CD4-positive, CD25-positive, alpha-beta regulatory T cell (primary cell): ENCODE results near the gene CLDN7. TPM values are rescaled to one million over a fixed set of nuclear protein-coding genes. Genes with fewer than 3 reads are reported as not detected.

Source experiments
- ATAC-seq, 2 donors: fragments of 150-1000 bp; cut with Tn5 transposase; one replicate each; pipeline ENCODE4 v1.10.0; 2021; ENCODE audit warnings: low read depth in 2 of 2, moderate number of reproducible peaks in 2 of 2, moderate library complexity in 1 of 2
- DNase-seq, 3 donors: peaks; one replicate each; pipeline versions ENCODE4 v3.0.0 to v3.0.0-alpha.2; 2012 to 2022; ENCODE audit warnings: mixed read lengths in 1 of 3
- H3K27ac ChIP-seq: one replicate; pipeline ENCODE4 v1.7.0; 2013; ENCODE audit warnings: mild to moderate bottlenecking, low read length; ENCODE audit not compliant: insufficient read depth, poor library complexity, severe bottlenecking
- H3K27me3 ChIP-seq: one replicate; pipeline ENCODE4 v1.7.0; 2013; ENCODE audit warnings: low read length; ENCODE audit not compliant: control insufficient read depth, insufficient read depth
- H3K36me3 ChIP-seq: one replicate; pipeline ENCODE4 v1.7.0; 2013; ENCODE audit warnings: mild to moderate bottlenecking, low read length, moderate library complexity; ENCODE audit not compliant: control insufficient read depth, insufficient read depth
- H3K4me1 ChIP-seq: 2 replicates; pipeline ENCODE4 v1.7.0; 2013; ENCODE audit warnings: mild to moderate bottlenecking, low read length; ENCODE audit not compliant: insufficient read depth, control insufficient read depth, poor library complexity, severe bottlenecking
- H3K4me3 ChIP-seq: one replicate; pipeline ENCODE4 v1.7.0; 2013; ENCODE audit warnings: low read depth, mild to moderate bottlenecking, low read length, moderate library complexity
- H3K9me3 ChIP-seq, 2 experiments: 1 replicate in 1 of 2; 2 replicates in 1 of 2; pipeline ENCODE4 v1.7.0; 2013; ENCODE audit warnings: low read length in 2 of 2, mild to moderate bottlenecking in 1 of 2, moderate library complexity in 1 of 2; ENCODE audit not compliant: control insufficient read depth in 2 of 2
- H3K27ac Mint-ChIP-seq, 3 donors: one replicate each; pipeline ENCODE4 v1.8.0; 2020 to 2022; ENCODE audit warnings: mild to moderate bottlenecking in 3 of 3, mixed read lengths in 3 of 3, moderate library complexity in 2 of 3
- H3K27me3 Mint-ChIP-seq: one replicate; pipeline ENCODE4 v1.8.0; 2022; ENCODE audit warnings: mild to moderate bottlenecking, mixed read lengths
- H3K36me3 Mint-ChIP-seq: one replicate; pipeline ENCODE4 v1.8.0; 2020; ENCODE audit warnings: mixed read lengths
- H3K4me1 Mint-ChIP-seq, 4 donors: one replicate each; pipeline ENCODE4 v1.8.0; 2020 to 2022; ENCODE audit warnings: mixed read lengths in 4 of 4, mild to moderate bottlenecking in 1 of 4
- H3K4me3 Mint-ChIP-seq, 4 donors: one replicate each; pipeline ENCODE4 v1.8.0; 2020 to 2022; ENCODE audit warnings: mild to moderate bottlenecking in 4 of 4, mixed read lengths in 4 of 4, moderate library complexity in 3 of 4
- H3K9me3 Mint-ChIP-seq, 7 donors: one replicate each; pipeline ENCODE4 v1.8.0; 2020 to 2022; ENCODE audit warnings: mixed read lengths in 7 of 7, mild to moderate bottlenecking in 3 of 7, moderate library complexity in 2 of 7
- polyA plus RNA-seq, 4 donors: library from polyadenylated mRNA; unstranded; fragments of 300-500 nt; fragmentation: Illumina TruSeq; gene quantifications; one replicate each; pipeline ENCODE4 v1.2.3, GENCODE V29; 2021
- total RNA-seq: library from RNA; stranded (reverse); gene quantifications from one replicate; pipeline ENCODE4 v1.2.3, GENCODE V29; 2022

Gene CLDN7
- total and polyA plus RNA-seq, 5 donors from 2014 or later, result 0.55 to 2.0 (median 1.3) TPM; not detected in 1

DNA sequence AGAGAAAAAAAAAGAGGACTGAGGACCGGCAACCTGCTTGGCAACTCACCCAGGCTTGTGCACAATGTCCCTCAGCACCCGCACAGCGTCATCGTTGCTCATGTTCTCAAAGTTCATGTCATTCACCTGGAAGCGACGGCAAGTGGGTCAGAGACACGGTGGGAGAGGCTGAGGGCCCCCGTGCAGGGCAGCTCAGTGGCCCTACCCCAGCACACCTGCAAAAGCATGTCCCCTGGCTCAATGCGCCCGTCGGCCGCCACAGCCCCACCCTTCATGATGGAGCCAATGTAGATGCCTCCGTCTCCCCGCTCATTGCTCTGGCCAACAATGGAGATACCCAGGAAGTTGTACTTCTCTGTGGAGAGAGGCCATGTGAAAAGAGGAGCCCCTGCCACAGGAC, 33.4 kb downstream of the CLDN7 start:
- Histone ChIP-seq H3K9me3 (no peaks in the 10 kb centered on the region), H3K4me1 (peaks cover 12% of the 10 kb centered on the region), H3K4me3 (no peak overlapping the region), H3K36me3 (peaks cover 42% of the 10 kb centered on the region), H3K27me3 (no peaks in the 10 kb centered on the region), H3K27ac (no peak overlapping the region)
- no peaks in the 10 kb centered on the region for H3K9me3 Mint-ChIP-seq
- DNase-seq, result no peak
- peaks cover 4 to 32% (median 18%) of the 10 kb centered on the region in 4 donors for H3K4me1 Mint-ChIP-seq
- peaks cover 22% of the 10 kb centered on the region for H3K36me3 Mint-ChIP-seq
- ATAC-seq, result no peak
- no peak overlapping the region for H3K27ac Mint-ChIP-seq
- H3K27me3 Mint-ChIP-seq, result no peaks in the 10 kb centered on the region
- no peak overlapping the region for H3K4me3 Mint-ChIP-seq

DNA sequence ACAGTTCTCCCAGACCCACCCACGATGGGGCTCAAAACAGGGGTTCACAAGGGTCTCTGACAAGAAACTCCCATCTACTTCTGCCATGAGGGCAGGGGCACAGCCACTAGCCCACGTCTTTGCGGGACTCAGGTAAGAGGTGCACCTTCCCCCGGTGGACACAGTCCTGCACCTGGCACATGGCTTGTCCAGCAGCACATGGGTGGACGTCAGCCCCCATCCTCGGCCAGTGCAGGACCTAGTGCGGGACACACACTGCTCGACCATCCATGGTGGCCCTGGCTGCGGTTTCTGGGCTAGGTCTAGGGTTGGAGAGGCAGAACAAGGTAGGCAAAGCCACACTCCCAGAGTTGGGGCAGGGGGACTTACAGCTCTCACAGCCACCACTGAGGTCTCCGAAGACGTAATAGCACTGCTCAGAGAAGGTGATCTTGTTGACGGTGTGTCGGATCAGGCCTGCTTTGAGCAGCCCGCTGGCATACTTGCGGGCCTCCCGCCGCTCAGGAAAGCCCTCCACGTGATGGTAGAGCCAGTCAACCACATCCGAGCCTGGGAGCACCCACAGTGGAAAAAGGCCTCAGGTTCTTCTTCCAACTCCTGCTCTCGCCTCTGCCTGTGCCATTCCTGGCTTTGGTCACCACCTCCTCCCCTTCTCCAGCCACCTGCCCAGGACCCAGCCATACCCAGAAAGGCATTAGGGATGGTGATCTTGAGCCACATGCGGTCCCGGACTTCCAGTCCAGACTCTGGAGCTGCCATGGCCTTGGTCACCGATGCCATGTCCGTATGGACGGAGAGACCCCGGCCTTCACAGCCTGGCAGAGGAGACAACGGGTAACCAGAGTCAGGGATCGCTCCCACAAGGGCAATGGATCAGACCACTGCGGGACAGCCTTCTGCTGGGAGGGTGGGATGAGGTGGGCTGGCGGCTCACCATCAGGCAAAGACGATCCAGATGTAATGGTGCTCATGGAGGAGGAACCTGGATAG, 35.3 kb downstream of the CLDN7 start:
- Mint-ChIP-seq H3K9me3 (no peaks in the 10 kb centered on the region), H3K4me3 (peak overlapping the region in 1 of 4 donors; percentile 29), H3K36me3 (peaks cover 26% of the 10 kb centered on the region), H3K27ac (peak overlapping the region in 1 of 3 donors; percentile 62), H3K4me1 (peaks cover 0 to 15% (median 10%) of the 10 kb centered on the region in 4 donors), H3K27me3 (no peaks in the 10 kb centered on the region)
- no peak for DNase-seq
- H3K4me1 ChIP-seq, result peaks cover under 1% of the 10 kb centered on the region
- ATAC-seq, result no peak
- H3K27ac ChIP-seq, result no peak overlapping the region
- H3K36me3 ChIP-seq, result peaks cover 59% of the 10 kb centered on the region
- H3K4me3 ChIP-seq, result no peak overlapping the region
- no peaks in the 10 kb centered on the region for H3K27me3 ChIP-seq
- no peaks in the 10 kb centered on the region for H3K9me3 ChIP-seq

DNA sequence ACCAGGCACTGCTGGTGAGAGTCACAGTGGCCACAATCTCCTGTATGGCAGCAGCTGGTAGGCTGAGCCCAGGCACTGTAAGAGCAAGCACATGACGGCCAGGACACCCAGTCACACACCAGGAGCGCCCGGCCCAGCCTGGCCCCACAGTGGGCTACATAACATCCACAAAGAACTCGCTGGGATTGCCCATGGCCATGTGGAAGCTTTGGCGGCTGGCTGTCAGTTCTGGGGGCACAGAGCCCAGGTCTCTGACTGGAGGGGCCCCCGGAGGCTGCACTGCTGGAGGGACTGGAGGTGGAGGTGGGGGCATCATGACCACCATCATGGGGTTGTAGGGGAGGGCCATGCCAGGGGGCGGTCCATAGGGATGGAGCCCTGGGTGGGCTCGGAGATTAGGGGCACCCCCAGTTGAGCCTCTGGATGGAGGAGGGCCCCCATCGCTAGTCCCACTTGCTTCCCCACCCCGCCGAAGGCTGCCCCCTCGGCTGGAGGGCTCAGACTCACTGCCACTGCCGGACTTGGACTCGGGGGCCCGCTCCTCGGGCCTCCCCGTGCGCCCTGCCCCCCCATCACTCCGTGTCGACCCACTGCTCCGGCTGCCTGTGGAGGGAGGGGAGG, 36.5 kb downstream of the CLDN7 start:
- DNase-seq, result no peak

DNA sequence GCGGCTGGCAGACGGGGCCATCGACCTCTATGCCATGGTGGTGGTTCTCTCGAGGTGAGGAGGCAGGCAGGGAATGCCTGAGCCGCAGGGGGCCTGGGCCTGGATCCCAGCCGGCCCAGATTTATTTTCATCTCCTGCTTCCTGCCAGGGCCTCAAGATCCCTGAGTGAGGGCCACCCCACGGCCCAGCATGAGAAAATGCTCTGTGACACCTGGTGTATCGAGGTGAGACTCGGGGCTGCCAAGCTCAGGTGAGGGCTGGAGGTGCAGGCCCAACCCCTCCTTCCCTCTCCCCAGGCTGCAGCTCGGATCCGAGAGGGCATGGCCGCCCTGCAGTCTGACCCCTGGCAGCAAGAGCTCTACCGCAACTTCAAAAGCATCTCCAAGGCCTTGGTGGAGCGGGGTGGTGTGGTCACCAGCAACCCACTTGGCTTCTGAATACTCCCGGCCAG, 37.6 kb downstream of the CLDN7 start:
- ATAC-seq, result no peak
- H3K4me3 Mint-ChIP-seq, result no peak overlapping the region
- no peaks in the 10 kb centered on the region for H3K9me3 Mint-ChIP-seq
- no peaks in the 10 kb centered on the region for H3K27me3 ChIP-seq
- H3K27me3 Mint-ChIP-seq, result no peaks in the 10 kb centered on the region
- peaks cover 48% of the 10 kb centered on the region for H3K36me3 ChIP-seq
- no peaks in the 10 kb centered on the region for H3K9me3 ChIP-seq
- no peak overlapping the region for H3K27ac Mint-ChIP-seq
- H3K4me3 ChIP-seq, result no peak overlapping the region
- peaks cover 23% of the 10 kb centered on the region for H3K4me1 ChIP-seq
- peaks cover 0 to 23% (median 17%) of the 10 kb centered on the region in 4 donors for H3K4me1 Mint-ChIP-seq
- DNase-seq, result no peak
- no peak overlapping the region for H3K27ac ChIP-seq
- peaks cover 20% of the 10 kb centered on the region for H3K36me3 Mint-ChIP-seq

More for the DNA sequence above, 36.5 kb downstream of the CLDN7 start:
- ATAC-seq, result no peak
- no peaks in the 10 kb centered on the region for H3K27me3 Mint-ChIP-seq
- H3K9me3 Mint-ChIP-seq, result no peaks in the 10 kb centered on the region
- no peak overlapping the region for H3K4me3 ChIP-seq
- no peaks in the 10 kb centered on the region for H3K9me3 ChIP-seq
- peaks cover 12% of the 10 kb centered on the region for H3K4me1 ChIP-seq
- H3K4me1 Mint-ChIP-seq, result peaks cover 0 to 19% (median 12%) of the 10 kb centered on the region in 4 donors
- no peak overlapping the region for H3K27ac ChIP-seq
- peaks cover 21% of the 10 kb centered on the region for H3K36me3 Mint-ChIP-seq
- no peak overlapping the region for H3K4me3 Mint-ChIP-seq
- H3K36me3 ChIP-seq, result peaks cover 59% of the 10 kb centered on the region
- no peaks in the 10 kb centered on the region for H3K27me3 ChIP-seq
- no peak overlapping the region for H3K27ac Mint-ChIP-seq

DNA sequence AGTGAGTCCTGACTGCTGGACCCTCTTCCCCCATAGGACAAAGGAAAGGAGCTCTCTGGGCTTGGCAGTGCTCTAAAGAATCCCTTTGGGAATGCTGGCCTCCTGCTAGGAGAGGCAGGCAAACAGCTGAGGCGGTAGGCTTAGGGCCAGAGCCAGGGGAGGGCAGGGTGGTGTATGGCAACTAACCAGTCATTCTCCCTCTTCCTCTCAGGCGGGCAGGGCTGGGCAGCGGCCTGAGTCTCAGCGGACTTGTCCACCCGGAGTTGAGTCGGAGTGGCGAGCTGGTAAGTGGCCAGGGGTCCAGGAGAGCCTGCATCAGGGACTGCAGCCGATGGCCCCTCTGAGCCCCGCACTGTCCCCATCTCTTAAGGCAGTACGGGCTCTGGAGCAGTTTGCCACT, 38.2 kb downstream of the CLDN7 start:
- Mint-ChIP-seq H3K27ac (no peak overlapping the region), H3K36me3 (peaks cover 15% of the 10 kb centered on the region), H3K4me3 (peak overlapping the region in 1 of 4 donors; percentile 77), H3K27me3 (no peaks in the 10 kb centered on the region), H3K4me1 (peaks cover 0 to 28% (median 22%) of the 10 kb centered on the region in 4 donors), H3K9me3 (no peaks in the 10 kb centered on the region)
- Histone ChIP-seq H3K27me3 (no peaks in the 10 kb centered on the region), H3K9me3 (no peaks in the 10 kb centered on the region), H3K27ac (no peak overlapping the region), H3K36me3 (peaks cover 42% of the 10 kb centered on the region), H3K4me1 (peaks cover 29% of the 10 kb centered on the region), H3K4me3 (no peak overlapping the region)
- DNase-seq (no peak), ATAC-seq (no peak)

DNA sequence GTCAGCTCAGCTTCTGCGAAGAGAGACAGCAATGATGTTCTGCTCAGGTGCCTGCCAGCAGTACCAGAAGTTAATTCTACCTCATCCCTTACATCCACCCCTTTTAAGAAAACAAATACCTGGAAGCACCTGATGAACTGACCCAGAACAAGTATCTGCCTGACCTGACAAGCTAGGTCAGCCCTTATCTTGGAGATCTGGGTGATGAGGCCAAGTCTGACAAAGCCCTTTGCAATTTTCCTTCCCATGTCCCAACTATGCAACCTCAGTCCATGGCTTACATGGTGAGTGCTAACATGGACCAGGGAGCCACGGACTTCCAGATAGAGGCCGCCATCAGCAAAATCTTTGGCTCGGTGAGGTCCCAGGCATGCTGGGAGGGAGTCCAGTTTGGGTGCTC, 38.9 kb downstream of the CLDN7 start:
- ATAC-seq (no peak), DNase-seq (no peak)
- H3K36me3 ChIP-seq, result peaks cover 39% of the 10 kb centered on the region
- H3K9me3 Mint-ChIP-seq, result no peaks in the 10 kb centered on the region
- H3K9me3 ChIP-seq, result no peaks in the 10 kb centered on the region
- H3K27me3 ChIP-seq, result no peaks in the 10 kb centered on the region
- no peak overlapping the region for H3K27ac ChIP-seq
- H3K36me3 Mint-ChIP-seq, result peaks cover 13% of the 10 kb centered on the region
- H3K27me3 Mint-ChIP-seq, result no peaks in the 10 kb centered on the region
- no peak overlapping the region for H3K4me3 ChIP-seq
- no peak overlapping the region for H3K27ac Mint-ChIP-seq
- H3K4me3 Mint-ChIP-seq, result peak overlapping the region in 1 of 4 donors; percentile 63
- H3K4me1 ChIP-seq, result peaks cover 30% of the 10 kb centered on the region
- H3K4me1 Mint-ChIP-seq, result peaks cover 0 to 35% (median 24%) of the 10 kb centered on the region in 4 donors

DNA sequence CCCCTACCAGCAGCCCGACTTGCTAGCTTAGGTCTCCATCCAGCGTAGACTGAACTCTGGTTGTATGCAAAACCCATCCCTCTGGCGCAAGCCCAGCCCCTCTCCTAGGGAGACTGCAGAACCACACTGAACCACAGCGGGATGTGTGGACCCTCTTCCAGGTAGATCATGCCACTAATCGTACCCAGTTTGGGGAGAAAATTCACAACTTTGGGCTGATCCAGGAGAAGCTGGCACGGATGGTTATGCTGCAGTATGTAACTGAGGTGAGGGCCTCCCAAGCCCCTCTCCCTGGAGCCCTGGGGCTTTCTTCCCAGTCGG, 39.3 kb downstream of the CLDN7 start:
- Mint-ChIP-seq H3K9me3 (no peaks in the 10 kb centered on the region), H3K36me3 (peaks cover 10% of the 10 kb centered on the region), H3K4me3 (no peak overlapping the region), H3K4me1 (peaks cover 0 to 36% (median 23%) of the 10 kb centered on the region in 4 donors), H3K27me3 (no peaks in the 10 kb centered on the region), H3K27ac (no peak overlapping the region)
- no peak for DNase-seq
- no peak overlapping the region for H3K4me3 ChIP-seq
- H3K27ac ChIP-seq, result no peak overlapping the region
- H3K36me3 ChIP-seq, result peaks cover 36% of the 10 kb centered on the region
- no peaks in the 10 kb centered on the region for H3K9me3 ChIP-seq
- no peaks in the 10 kb centered on the region for H3K27me3 ChIP-seq
- peaks cover 31% of the 10 kb centered on the region for H3K4me1 ChIP-seq
- ATAC-seq, result no peak
